GM12864 (cell line): ENCODE measurements around the gene KCNJ13.

Experiments used
- DNase-seq: peaks from one replicate; pipeline ENCODE4 v3.0.0-alpha.2; 2011; ENCODE audit warnings: low read depth
- H3K4me3 ChIP-seq: 2 replicates; pipeline ENCODE4 v1.5.1; 2011; ENCODE audit warnings: mild to moderate bottlenecking, low read depth, low read length, control low read depth
- TF ChIP-seq, protein P1 (sequence below): IDR thresholded peaks from 2 replicates; pipeline ENCODE4 v1.5.1; 2011; ENCODE audit warnings: low read depth, mild to moderate bottlenecking, moderate library complexity, low read length, control low read depth, inconsistent platforms; ENCODE audit errors: missing control alignments

Gene KCNJ13

DNA sequence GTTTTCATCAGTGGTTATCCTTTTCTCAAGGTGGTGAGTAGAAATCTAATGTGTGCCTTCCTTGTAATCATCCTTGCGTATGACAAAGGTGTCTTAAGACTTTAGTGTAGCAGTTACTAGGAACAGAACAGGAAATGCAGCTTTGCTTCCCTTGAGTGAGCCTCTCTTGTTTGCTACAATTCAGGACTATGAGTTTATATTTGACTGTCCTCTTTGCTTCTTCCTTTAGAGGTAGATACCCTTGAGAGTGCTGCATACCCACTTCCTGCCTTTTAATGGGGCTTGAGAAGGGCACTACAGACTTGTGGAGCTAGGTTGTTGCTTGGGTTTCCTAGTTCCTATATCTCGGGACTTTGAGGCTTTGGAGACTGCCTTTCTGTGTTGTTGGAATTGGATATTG is 3.8 kb downstream of the KCNJ13 start:
- TF ChIP-seq, protein P1, sequence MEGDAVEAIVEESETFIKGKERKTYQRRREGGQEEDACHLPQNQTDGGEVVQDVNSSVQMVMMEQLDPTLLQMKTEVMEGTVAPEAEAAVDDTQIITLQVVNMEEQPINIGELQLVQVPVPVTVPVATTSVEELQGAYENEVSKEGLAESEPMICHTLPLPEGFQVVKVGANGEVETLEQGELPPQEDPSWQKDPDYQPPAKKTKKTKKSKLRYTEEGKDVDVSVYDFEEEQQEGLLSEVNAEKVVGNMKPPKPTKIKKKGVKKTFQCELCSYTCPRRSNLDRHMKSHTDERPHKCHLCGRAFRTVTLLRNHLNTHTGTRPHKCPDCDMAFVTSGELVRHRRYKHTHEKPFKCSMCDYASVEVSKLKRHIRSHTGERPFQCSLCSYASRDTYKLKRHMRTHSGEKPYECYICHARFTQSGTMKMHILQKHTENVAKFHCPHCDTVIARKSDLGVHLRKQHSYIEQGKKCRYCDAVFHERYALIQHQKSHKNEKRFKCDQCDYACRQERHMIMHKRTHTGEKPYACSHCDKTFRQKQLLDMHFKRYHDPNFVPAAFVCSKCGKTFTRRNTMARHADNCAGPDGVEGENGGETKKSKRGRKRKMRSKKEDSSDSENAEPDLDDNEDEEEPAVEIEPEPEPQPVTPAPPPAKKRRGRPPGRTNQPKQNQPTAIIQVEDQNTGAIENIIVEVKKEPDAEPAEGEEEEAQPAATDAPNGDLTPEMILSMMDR: no peak
- H3K4me3 ChIP-seq: no peak overlapping the region
- peak; percentile 16 for DNase-seq

DNA sequence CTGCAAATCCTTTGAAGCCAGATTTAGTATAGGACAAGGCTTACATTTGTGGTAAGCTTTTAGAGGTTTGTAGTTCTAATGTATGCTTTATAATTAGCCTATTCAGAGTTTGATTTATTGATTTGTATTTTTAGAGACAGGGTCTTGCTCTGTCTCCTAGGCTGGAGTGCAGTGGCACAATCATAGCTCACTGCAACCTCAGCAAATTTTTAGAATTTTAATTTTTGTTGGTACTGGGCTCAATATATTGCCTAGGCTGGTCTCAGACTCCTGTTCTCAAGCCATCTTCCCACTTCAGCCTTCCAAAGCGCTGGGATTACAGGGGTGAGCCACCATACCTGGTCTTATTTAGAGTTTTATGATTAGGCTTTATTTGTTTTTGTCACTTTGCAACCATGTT is 4.5 kb downstream of the KCNJ13 start:
- DNase-seq: no peak
- no peak overlapping the region for H3K4me3 ChIP-seq
- TF ChIP-seq, protein P1: no peak

DNA sequence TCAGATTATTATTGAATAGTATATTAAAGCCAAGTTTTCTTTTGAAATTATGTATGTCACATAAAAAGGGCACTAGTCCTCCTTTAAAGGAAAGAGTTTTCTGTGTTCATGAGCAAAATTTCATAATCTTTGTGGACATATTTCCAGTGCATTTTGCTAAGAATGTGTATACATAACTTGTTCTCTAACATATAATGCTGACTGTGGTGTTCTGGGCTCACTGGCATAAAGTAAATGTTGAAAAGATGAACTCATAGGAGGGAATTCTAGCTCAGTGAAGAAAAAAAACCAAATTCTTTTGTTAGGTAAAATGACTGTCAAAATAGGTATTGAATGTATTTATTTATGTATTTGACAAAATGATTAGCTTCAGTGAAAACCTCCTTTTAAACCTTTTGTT is 6.2 kb downstream of the KCNJ13 start:
- DNase-seq: no peak
- no peak overlapping the region for H3K4me3 ChIP-seq
- TF ChIP-seq, protein P1: no peak

DNA sequence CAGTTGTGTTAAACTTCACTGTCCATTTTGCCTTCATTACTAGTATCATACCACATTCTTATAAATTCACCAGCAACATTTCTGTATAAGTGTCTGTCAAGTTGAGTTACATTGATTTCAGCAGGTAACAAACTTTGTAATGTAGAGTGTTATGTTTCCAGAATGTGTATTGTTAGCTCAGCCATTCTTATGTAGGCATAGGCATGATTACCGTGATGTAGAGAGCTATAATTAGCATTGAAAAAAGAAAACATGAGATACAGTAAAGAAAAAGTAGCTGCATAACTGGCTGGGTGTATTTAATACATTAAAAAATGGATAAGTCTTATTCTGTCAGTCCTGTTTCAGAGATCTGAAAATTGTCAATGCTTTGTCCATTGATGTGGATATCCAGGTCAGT is 8.5 kb downstream of the KCNJ13 start:
- no peak for DNase-seq
- TF ChIP-seq, protein P1: no peak
- no peak overlapping the region for H3K4me3 ChIP-seq

DNA sequence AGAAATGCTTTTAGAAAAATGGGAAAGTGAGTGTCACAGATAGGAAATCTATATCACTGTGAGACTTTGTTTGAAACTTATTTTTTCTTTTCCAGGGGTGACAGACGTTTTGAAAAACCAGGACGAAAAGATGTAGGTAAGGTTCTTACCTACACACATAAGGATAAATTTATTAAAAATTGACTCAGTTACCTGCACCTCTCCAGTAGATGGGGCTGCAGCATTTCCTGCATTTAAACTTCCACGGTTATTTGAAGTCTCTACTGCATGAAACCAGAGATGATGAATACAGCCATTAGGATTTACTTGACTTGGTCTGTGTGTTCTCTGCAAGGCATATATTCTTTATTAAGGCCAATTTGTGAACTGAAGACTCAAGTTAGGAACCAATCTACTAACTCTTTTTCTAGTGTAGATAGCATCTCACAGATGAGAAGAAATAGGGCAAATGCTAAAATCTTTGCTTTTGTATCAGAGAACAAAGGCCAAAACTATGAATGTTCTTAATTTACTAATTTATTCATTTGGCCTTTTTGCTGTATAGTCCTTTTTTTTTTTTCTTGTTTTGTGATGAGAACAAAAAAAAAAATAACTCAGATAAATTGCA is 15.0 kb downstream of the KCNJ13 start:
- TF ChIP-seq, protein P1: peak; percentile 45
- DNase-seq: no peak
- no peak overlapping the region for H3K4me3 ChIP-seq

DNA sequence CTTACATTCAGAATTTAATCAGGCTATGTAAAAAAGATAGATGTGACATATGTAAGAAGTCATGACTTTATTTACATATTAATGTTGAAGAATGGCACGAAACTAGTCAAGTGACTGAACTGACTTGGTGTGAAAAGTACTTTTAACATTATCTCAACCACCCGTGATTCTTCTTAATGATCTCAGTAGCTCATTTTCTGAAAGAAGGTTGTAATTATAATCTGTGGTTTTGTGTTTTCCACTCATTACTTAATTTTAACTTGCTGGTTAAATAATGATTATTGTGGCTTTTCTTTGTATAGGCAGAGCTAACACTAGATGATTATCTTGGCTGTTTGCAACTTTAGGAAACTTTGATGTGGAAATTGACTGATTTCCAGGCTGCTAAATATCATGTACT is 18.5 kb downstream of the KCNJ13 start:
- no peak for DNase-seq
- TF ChIP-seq, protein P1: no peak
- H3K4me3 ChIP-seq: no peak overlapping the region

DNA sequence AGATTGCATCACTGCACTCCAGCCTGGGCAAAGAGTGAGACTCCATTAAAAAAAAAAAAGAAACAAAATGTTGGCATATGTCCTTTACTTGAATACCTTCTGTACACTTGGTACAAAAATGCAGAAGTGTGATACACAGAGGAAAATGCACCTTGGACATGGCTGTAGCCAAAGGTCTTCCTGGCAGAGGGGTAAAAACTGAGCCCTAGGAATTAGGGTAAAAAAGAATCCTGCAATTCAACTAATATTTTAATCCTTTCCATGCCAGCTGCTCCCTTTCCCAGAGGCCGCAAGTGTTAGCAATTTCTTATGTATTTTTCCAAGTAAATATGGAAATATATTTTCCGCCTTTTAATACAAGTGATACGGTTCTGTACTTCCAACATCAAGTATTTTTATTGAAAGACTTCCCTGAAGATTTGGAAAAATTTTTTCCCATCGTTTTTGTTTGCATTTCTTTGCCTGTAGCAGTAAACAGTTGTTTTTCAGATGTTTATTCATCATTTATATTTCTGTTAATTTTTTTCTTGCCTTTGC is 26.2 kb downstream of the KCNJ13 start:
- TF ChIP-seq, protein P1: no peak
- no peak overlapping the region for H3K4me3 ChIP-seq
- DNase-seq: no peak
